Testis (tissue), 3 donors: ENCODE results near the gene TBC1D1. TPM values are rescaled to one million over a fixed set of nuclear protein-coding genes. Genes with fewer than 3 reads are reported as not detected.
A peak's percentile ranks its signal among the peaks of the same experiment; 100 is the strongest.

Source experiments
- DNase-seq: peaks from one replicate; pipeline ENCODE4 v3.0.0-alpha.2; 2019
- H3K27ac ChIP-seq, 2 donors: fragments of 200-600 bp; sonication (generic); one replicate each; pipeline ENCODE4 v1.5.1; 2019
- H3K27me3 ChIP-seq: fragments of 200-600 bp; sonication (generic); one replicate; pipeline ENCODE4 v1.5.1; 2019
- H3K36me3 ChIP-seq: fragments of 200-600 bp; sonication (generic); one replicate; pipeline ENCODE4 v1.5.1; 2017; ENCODE audit warnings: low read depth; ENCODE audit errors: missing control alignments
- H3K4me1 ChIP-seq: fragments of 200-600 bp; sonication (generic); one replicate; pipeline ENCODE4 v1.5.1; 2019
- H3K4me3 ChIP-seq, 2 donors: fragments of 200-600 bp; sonication (generic); one replicate each; pipeline ENCODE4 v1.5.1; 2017 to 2019
- H3K9me3 ChIP-seq: fragments of 200-600 bp; sonication (generic); one replicate; pipeline ENCODE4 v1.5.1; 2017
- POLR2A ChIP-seq: fragments of 450-650 bp; IDR thresholded peaks from one replicate; pipeline ENCODE4 v1.6.1; 2017; ENCODE audit warnings: antibody characterized with exemption, mild to moderate bottlenecking, moderate library complexity
- WGBS, 2 donors: methylation state at CpG; one replicate each; pipeline ENCODE4 v1.1.5; 2018; 5-methylcytosine and 5-hydroxymethylcytosine counted together
- intact Hi-C: fragments of 100-400 bp; cut with DNase I; formaldehyde crosslinking; loops from one replicate; pipeline ENCODE4 v1.15.1; 2023; ENCODE audit warnings: low total_unique reads
- polyA plus RNA-seq: library from polyadenylated mRNA; stranded (reverse); fragments of 350-450 nt; fragmentation: Illumina TruSeq; extraction: RNeasy Lipid Tissue Mini Kit (QIAGEN cat#74804); gene quantifications from one replicate; pipeline ENCODE4 v1.2.3, GENCODE V29; 2014; ENCODE audit warnings: low read depth, low replicate concordance; ENCODE audit not compliant: insufficient read depth
- total RNA-seq, 2 donors: library from RNA; depleted of rRNA; stranded (reverse); fragments of >200 nt; gene quantifications; one replicate each; pipeline ENCODE4 v1.2.3, GENCODE V29; 2016
- TF ChIP-seq, protein P1 (sequence below), 3 experiments: fragments of 450-650 bp in 2 of 3; fragments of 200-600 bp in 1 of 3; sonication (generic) in 1 of 3; IDR thresholded peaks; one replicate each; pipeline ENCODE4 v1.5.1; 2016 to 2019; ENCODE audit warnings: antibody characterized with exemption in 3 of 3, mild to moderate bottlenecking in 2 of 3, moderate library complexity in 1 of 3

TBC1D1 gene
- total and polyA plus RNA-seq, 3 donors from 2014 or later = 130 to 208 (median 167) TPM

DNA sequence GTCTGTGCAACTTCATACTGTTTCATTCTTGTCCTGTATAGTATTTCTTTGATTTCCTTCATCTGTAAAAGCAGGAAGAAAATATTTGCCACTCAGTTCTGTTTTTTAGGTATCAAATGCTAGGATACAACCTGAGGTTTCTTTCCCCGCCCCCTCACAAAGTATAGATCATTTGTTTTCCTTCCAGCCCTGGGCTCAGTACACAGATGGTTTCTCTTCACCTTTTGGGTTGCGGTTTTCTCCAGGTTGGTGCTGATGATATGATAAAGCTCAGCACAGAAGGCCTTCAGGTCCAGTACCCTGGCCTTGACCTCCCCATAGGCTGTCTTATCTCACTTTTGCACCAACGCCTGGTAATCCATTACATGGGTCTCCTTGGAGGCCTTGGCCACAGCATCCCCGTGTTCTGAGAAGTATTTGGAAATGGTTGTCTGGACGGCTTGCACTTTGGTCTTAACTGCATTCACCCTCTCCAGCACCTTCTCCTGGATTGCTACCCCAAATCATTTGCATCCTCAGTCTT lies 104.5 kb downstream of the TBC1D1 start:
- H3K4me3 ChIP-seq = no peak overlapping the region
- no peaks in the 10 kb centered on the region for H3K27me3 ChIP-seq
- 69 to 90% methylated on average over 5 of the region's 5 CpGs for WGBS, 2 donors
- H3K9me3 ChIP-seq = no peaks in the 10 kb centered on the region
- intact Hi-C loops = no loop called here
- TF ChIP-seq, protein P1, sequence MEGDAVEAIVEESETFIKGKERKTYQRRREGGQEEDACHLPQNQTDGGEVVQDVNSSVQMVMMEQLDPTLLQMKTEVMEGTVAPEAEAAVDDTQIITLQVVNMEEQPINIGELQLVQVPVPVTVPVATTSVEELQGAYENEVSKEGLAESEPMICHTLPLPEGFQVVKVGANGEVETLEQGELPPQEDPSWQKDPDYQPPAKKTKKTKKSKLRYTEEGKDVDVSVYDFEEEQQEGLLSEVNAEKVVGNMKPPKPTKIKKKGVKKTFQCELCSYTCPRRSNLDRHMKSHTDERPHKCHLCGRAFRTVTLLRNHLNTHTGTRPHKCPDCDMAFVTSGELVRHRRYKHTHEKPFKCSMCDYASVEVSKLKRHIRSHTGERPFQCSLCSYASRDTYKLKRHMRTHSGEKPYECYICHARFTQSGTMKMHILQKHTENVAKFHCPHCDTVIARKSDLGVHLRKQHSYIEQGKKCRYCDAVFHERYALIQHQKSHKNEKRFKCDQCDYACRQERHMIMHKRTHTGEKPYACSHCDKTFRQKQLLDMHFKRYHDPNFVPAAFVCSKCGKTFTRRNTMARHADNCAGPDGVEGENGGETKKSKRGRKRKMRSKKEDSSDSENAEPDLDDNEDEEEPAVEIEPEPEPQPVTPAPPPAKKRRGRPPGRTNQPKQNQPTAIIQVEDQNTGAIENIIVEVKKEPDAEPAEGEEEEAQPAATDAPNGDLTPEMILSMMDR (IDR thresholded peaks at IDR 0.05) = no peak
- TF ChIP-seq POLR2A = no peak
- H3K4me1 ChIP-seq = peaks cover 26% of the 10 kb centered on the region
- peak overlapping the region in 1 of 2 donors; percentile 57 for H3K27ac ChIP-seq
- no peak for DNase-seq
- no peaks in the 10 kb centered on the region for H3K36me3 ChIP-seq

DNA sequence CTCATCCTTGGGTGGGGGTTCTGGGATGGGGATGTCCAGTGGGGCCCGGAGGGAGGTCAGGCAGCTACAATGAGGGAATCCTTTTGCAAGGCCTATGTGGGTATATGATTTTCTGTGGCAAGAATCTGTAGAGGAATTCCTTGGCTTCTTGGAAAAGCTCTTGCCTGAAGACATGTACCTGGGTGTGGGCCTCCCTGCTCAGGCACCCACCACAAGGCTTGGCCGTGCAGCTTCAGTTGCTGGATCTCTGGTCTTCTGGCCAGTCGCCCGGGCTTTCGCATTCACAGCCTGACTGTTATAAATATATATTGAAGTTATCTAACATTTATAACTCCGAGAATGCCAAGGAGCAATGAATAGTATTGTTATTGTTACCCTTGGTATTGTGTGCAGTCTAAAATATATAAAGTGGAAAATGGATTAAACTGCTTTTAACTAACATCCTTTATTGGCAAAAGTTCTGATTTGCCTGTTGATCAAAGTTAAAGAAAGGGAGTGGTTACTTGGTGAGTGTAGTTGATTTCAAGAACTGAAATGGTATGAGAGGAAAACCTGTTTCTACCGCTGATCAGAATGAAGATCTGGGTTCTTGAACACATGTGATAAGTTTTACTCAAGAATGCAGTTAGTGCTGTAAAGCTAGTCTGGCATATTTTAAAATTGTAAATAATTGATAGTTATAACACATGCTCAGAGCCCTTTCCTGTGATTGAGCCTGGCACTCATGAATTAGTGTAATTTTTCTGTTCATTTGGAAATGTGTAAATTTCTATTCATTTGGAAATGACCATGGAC lies 105.3 kb downstream of the TBC1D1 start:
- intact Hi-C loops = no loop called here
- H3K4me1 ChIP-seq = peaks cover 20% of the 10 kb centered on the region
- no peaks in the 10 kb centered on the region for H3K9me3 ChIP-seq
- no peaks in the 10 kb centered on the region for H3K36me3 ChIP-seq
- H3K27ac ChIP-seq = no peak overlapping the region
- 81 to 89% methylated on average over 7 of the region's 7 CpGs for WGBS, 2 donors
- H3K27me3 ChIP-seq = no peaks in the 10 kb centered on the region
- no peak for DNase-seq
- H3K4me3 ChIP-seq = no peak overlapping the region
- no peak for TF ChIP-seq POLR2A
- TF ChIP-seq, protein P1 (IDR thresholded peaks at IDR 0.05) = no peak

DNA sequence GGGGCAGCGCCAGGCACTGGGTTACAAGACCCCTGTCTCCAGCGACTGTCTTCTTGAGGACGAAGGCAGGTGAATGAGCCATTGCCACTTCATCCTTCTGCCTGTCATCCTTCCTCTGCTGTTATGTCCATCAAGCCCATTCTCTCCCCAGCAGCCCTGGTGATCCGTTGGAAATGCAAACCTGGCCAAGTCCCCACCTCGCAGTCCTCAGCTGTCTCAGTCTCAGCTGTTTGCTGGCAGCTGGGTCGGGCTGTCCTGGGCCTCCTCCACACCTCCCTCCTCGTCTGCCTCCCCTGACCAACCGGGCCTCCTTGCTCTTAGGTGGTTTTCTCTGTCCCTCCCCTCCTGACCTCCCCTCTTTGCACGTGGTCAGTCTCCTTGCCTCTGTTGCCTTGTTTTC lies 107.3 kb downstream of the TBC1D1 start:
- H3K27ac ChIP-seq = no peak overlapping the region
- H3K36me3 ChIP-seq = no peaks in the 10 kb centered on the region
- DNase-seq = no peak
- WGBS, 2 donors = 61 to 66% methylated on average over 9 of the region's 9 CpGs
- no peak for TF ChIP-seq POLR2A
- TF ChIP-seq, protein P1 (IDR thresholded peaks at IDR 0.05) = no peak
- no peaks in the 10 kb centered on the region for H3K9me3 ChIP-seq
- H3K4me1 ChIP-seq = peaks cover 11% of the 10 kb centered on the region
- intact Hi-C loops = no loop called here
- H3K27me3 ChIP-seq = no peaks in the 10 kb centered on the region
- no peak overlapping the region for H3K4me3 ChIP-seq

DNA sequence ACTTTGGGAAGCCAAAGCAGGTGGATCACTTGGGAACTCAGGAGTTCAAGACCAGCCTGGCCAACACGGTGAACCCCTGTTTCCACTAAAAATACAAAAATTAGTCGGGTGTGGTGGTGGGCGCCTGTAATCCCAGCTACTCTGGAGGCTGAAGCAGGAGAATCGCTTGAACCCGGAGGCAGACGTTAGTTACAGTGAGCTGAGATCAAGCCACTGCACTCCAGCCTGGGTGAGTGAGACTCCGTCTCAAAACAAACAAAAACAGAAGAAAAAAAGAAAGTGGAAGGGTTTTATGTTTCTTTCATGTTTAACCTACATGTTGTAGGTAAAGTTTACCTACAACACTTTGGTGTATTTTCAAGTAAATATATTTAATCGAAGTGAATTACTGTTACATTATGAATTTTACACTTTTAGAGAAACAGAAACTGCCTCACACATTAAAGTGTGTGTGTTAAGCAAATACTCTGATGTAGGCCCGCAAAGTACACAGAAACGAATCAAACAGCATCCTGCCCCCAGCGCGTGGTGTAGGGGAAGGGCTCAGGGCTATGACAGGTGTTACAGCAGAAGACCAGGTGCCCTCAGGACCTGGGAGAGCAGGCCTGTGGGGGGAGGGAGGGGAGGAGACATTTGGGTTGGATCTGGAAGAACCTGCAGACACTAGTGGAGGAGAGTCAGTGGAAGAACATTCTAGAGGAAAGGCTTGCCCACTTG lies 108.3 kb downstream of the TBC1D1 start:
- Histone ChIP-seq H3K4me3 (no peak overlapping the region), H3K27ac (no peak overlapping the region), H3K27me3 (no peaks in the 10 kb centered on the region), H3K36me3 (no peaks in the 10 kb centered on the region), H3K4me1 (peaks cover 16% of the 10 kb centered on the region), H3K9me3 (no peaks in the 10 kb centered on the region)
- intact Hi-C loops = no loop called here
- WGBS, 2 donors = 95 to 98% methylated on average over 12 of the region's 12 CpGs
- no peak for TF ChIP-seq POLR2A
- TF ChIP-seq, protein P1 (IDR thresholded peaks at IDR 0.05) = no peak
- DNase-seq = no peak
